Dermis blood vessel endothelial cell (primary cell): ENCODE measurements around the gene FOXF1. TPM values are rescaled to one million over a fixed set of nuclear protein-coding genes. Genes with fewer than 3 reads are reported as not detected.

Source experiments
- DNase-seq: peaks from one replicate; pipeline ENCODE4 v3.0.0; 2010
- total RNA-seq: library from RNA; depleted of rRNA; stranded (reverse); fragments of >200 nt; gene quantifications from 2 replicates; pipeline ENCODE4 v1.2.3, GENCODE V29; 2014

FOXF1 gene
- total RNA-seq, 1 donor from 2014 or later: 0.17 TPM

- DNase-seq: no peak
Observed at GRCh38 chr16:86505185-86505898, 5.0 kb upstream of the FOXF1 start.

- no peak for DNase-seq
Observed at GRCh38 chr16:86505899-86506864, 4.1 kb upstream of the FOXF1 start.

GRCh38 chr16:86507173-86508027 lies 2.9 kb upstream of the FOXF1 start:
- DNase-seq: no peak

GRCh38 chr16:86508028-86508946 lies 2.0 kb upstream of the FOXF1 start:
- DNase-seq: peak; percentile 36

- peak; percentile 74 for DNase-seq
Observed at GRCh38 chr16:86508947-86509758, 1.2 kb upstream of the FOXF1 start.

- DNase-seq: peak; percentile 65
Observed at GRCh38 chr16:86509759-86510464, 415 bp upstream of the FOXF1 start.

- DNase-seq: no peak
Observed at GRCh38 chr16:86511317-86512161, 1.2 kb downstream of the FOXF1 start.

- no peak for DNase-seq
Observed at GRCh38 chr16:86512301-86512859, 2.1 kb downstream of the FOXF1 start.

- no peak for DNase-seq
Observed at GRCh38 chr16:86512860-86513470, 2.6 kb downstream of the FOXF1 start.

GRCh38 chr16:86513471-86514277 lies 3.3 kb downstream of the FOXF1 start:
- no peak for DNase-seq

- DNase-seq: no peak
Observed at GRCh38 chr16:86514481-86515376, 4.4 kb downstream of the FOXF1 start.

GRCh38 chr16:86515413-86515776 lies 5.1 kb downstream of the FOXF1 start:
- DNase-seq: no peak

- DNase-seq: peak; percentile 53
Observed at GRCh38 chr16:86515777-86516622, 5.7 kb downstream of the FOXF1 start.

- DNase-seq: peak; percentile 33
Observed at GRCh38 chr16:86516623-86517003, 6.3 kb downstream of the FOXF1 start.

GRCh38 chr16:86517033-86517432 lies 6.7 kb downstream of the FOXF1 start:
- no peak for DNase-seq
